OCI-LY7 (cell line): ENCODE data around the gene DPYD.

ENCODE experiments used
- CTCF ChIP-seq: fragments of 200-600 bp; sonication (generic); conservative IDR thresholded peaks from 2 replicates; pipeline ENCODE4 v1.5.1; 2014; ENCODE audit warnings: mild to moderate bottlenecking, antibody characterized with exemption, low read length, moderate library complexity, mixed read lengths
- EZH2phosphoT487 ChIP-seq: fragments of 200-600 bp; sonication (generic); IDR thresholded peaks from 2 replicates; pipeline ENCODE4 v1.6.1; 2018; ENCODE audit warnings: low read depth, borderline replicate concordance, mild to moderate bottlenecking, mixed run types, antibody characterized with exemption, low read length, moderate library complexity, mixed read lengths

GRCh38 chr1:97563926-97564325, 356.9 kb downstream of the DPYD start:
- no peak for TF ChIP-seq CTCF
- no peak for TF ChIP-seq EZH2phosphoT487
